ENCODE measurements around the gene APPBP2.
"Not testable (repeated sequence)": the region's sequence is repeated elsewhere in the genome, so short reads cannot be mapped to it uniquely, and the experiment has no call there.

The APPBP2 gene

GRCh38 chr17:60525685-60526514 is at the start of gene APPBP2:
Gene APPBP2, minus strand, starts transcription at chr17:60526242. Its CDS starts 311 bp downstream, at chr17:60525931.
- H3K27me3 Mint-ChIP-seq: peaks cover 2% of the 10 kb centered on the region
- peak within 1 kb of the TSS; percentile 98 for H3K27ac Mint-ChIP-seq
- H3K4me3 Mint-ChIP-seq: peak within 1 kb of the TSS; percentile 99
- peaks cover under 1% of the 10 kb centered on the region for H3K36me3 Mint-ChIP-seq
- no peaks in the 10 kb centered on the region for H3K9me3 Mint-ChIP-seq (ENCODE audit: low read depth)
- peaks cover 47% of the 10 kb centered on the region for H3K4me1 Mint-ChIP-seq (ENCODE audit: low read depth)

- H3K9me3 Mint-ChIP-seq (ENCODE audit: low read depth): no peaks in the 10 kb centered on the region
- H3K4me1 Mint-ChIP-seq (ENCODE audit: low read depth): peaks cover 5% of the 10 kb centered on the region
- H3K27me3 Mint-ChIP-seq: peaks cover 2% of the 10 kb centered on the region
- no peak overlapping the region for H3K27ac Mint-ChIP-seq
- H3K36me3 Mint-ChIP-seq: no peaks in the 10 kb centered on the region
- no peak overlapping the region for H3K4me3 Mint-ChIP-seq
Observed at GRCh38 chr17:60573236-60574051, 47.4 kb upstream of the APPBP2 start.

- H3K4me1 Mint-ChIP-seq (ENCODE audit: low read depth): no peaks in the 10 kb centered on the region
- H3K4me3 Mint-ChIP-seq: no peak overlapping the region
- peaks cover 2% of the 10 kb centered on the region for H3K27me3 Mint-ChIP-seq
- no peak overlapping the region for H3K27ac Mint-ChIP-seq
- H3K9me3 Mint-ChIP-seq (ENCODE audit: low read depth): no peaks in the 10 kb centered on the region
- H3K36me3 Mint-ChIP-seq: no peaks in the 10 kb centered on the region
Observed at GRCh38 chr17:60565233-60565632, 39.2 kb upstream of the APPBP2 start.

- no peak overlapping the region for H3K4me3 Mint-ChIP-seq
- no peak overlapping the region for H3K27ac Mint-ChIP-seq
- H3K36me3 Mint-ChIP-seq: no peaks in the 10 kb centered on the region
- H3K4me1 Mint-ChIP-seq (ENCODE audit: low read depth): no peaks in the 10 kb centered on the region
- no peaks in the 10 kb centered on the region for H3K9me3 Mint-ChIP-seq (ENCODE audit: low read depth)
- no peaks in the 10 kb centered on the region for H3K27me3 Mint-ChIP-seq
Observed at GRCh38 chr17:60563743-60564142, 37.7 kb upstream of the APPBP2 start.

- Mint-ChIP-seq H3K36me3 (peaks cover 2% of the 10 kb centered on the region), H3K9me3 (ENCODE audit: low read depth) (no peaks in the 10 kb centered on the region), H3K4me1 (ENCODE audit: low read depth) (no peaks in the 10 kb centered on the region), H3K27me3 (no peaks in the 10 kb centered on the region), H3K27ac (no peak overlapping the region), H3K4me3 (no peak overlapping the region)
Observed at GRCh38 chr17:60562421-60562820, 36.4 kb upstream of the APPBP2 start.

- Mint-ChIP-seq H3K4me3 (no peak overlapping the region), H3K9me3 (ENCODE audit: low read depth) (no peaks in the 10 kb centered on the region), H3K4me1 (ENCODE audit: low read depth) (no peaks in the 10 kb centered on the region), H3K27ac (no peak overlapping the region), H3K27me3 (no peaks in the 10 kb centered on the region), H3K36me3 (peaks cover 4% of the 10 kb centered on the region)
Observed at GRCh38 chr17:60560860-60561257, 34.8 kb upstream of the APPBP2 start.

GRCh38 chr17:60559995-60560859 is 34.2 kb upstream of the APPBP2 start:
- H3K27ac Mint-ChIP-seq: no peak overlapping the region
- H3K27me3 Mint-ChIP-seq: no peaks in the 10 kb centered on the region
- H3K36me3 Mint-ChIP-seq: peaks cover 4% of the 10 kb centered on the region
- no peaks in the 10 kb centered on the region for H3K9me3 Mint-ChIP-seq (ENCODE audit: low read depth)
- H3K4me1 Mint-ChIP-seq (ENCODE audit: low read depth): no peaks in the 10 kb centered on the region
- H3K4me3 Mint-ChIP-seq: no peak overlapping the region

- Mint-ChIP-seq H3K4me3 (no peak overlapping the region), H3K27ac (no peak overlapping the region), H3K4me1 (ENCODE audit: low read depth) (no peaks in the 10 kb centered on the region), H3K36me3 (peaks cover 4% of the 10 kb centered on the region), H3K27me3 (no peaks in the 10 kb centered on the region), H3K9me3 (ENCODE audit: low read depth) (no peaks in the 10 kb centered on the region)
Observed at GRCh38 chr17:60559659-60559994, 33.6 kb upstream of the APPBP2 start.

- Mint-ChIP-seq H3K27ac (no peak overlapping the region), H3K4me1 (ENCODE audit: low read depth) (no peaks in the 10 kb centered on the region), H3K27me3 (no peaks in the 10 kb centered on the region), H3K9me3 (ENCODE audit: low read depth) (no peaks in the 10 kb centered on the region), H3K36me3 (peaks cover 4% of the 10 kb centered on the region), H3K4me3 (no peak overlapping the region)
Observed at GRCh38 chr17:60557805-60558204, 31.8 kb upstream of the APPBP2 start.

GRCh38 chr17:60555786-60556185 is 29.7 kb upstream of the APPBP2 start:
- Mint-ChIP-seq H3K9me3 (ENCODE audit: low read depth) (no peaks in the 10 kb centered on the region), H3K4me1 (ENCODE audit: low read depth) (no peaks in the 10 kb centered on the region), H3K36me3 (peaks cover 4% of the 10 kb centered on the region), H3K27ac (no peak overlapping the region), H3K27me3 (no peaks in the 10 kb centered on the region), H3K4me3 (no peak overlapping the region)

- H3K36me3 Mint-ChIP-seq: peaks cover 4% of the 10 kb centered on the region
- no peak overlapping the region for H3K27ac Mint-ChIP-seq
- no peak overlapping the region for H3K4me3 Mint-ChIP-seq
- no peaks in the 10 kb centered on the region for H3K27me3 Mint-ChIP-seq
- H3K4me1 Mint-ChIP-seq (ENCODE audit: low read depth): no peaks in the 10 kb centered on the region
- H3K9me3 Mint-ChIP-seq (ENCODE audit: low read depth): no peaks in the 10 kb centered on the region
Observed at GRCh38 chr17:60554377-60554788, 28.3 kb upstream of the APPBP2 start.

- H3K4me3 Mint-ChIP-seq; H3K4me1 Mint-ChIP-seq (ENCODE audit: low read depth); H3K27ac Mint-ChIP-seq; H3K27me3 Mint-ChIP-seq; H3K9me3 Mint-ChIP-seq (ENCODE audit: low read depth); H3K36me3 Mint-ChIP-seq: not testable (repeated sequence)
Observed at GRCh38 chr17:60552255-60552654, 26.2 kb upstream of the APPBP2 start.

GRCh38 chr17:60548990-60549389 is 22.9 kb upstream of the APPBP2 start:
- Mint-ChIP-seq H3K27ac (no peak overlapping the region), H3K4me3 (no peak overlapping the region), H3K4me1 (ENCODE audit: low read depth) (no peaks in the 10 kb centered on the region), H3K27me3 (no peaks in the 10 kb centered on the region), H3K36me3 (no peaks in the 10 kb centered on the region), H3K9me3 (ENCODE audit: low read depth) (no peaks in the 10 kb centered on the region)

- Mint-ChIP-seq H3K9me3 (ENCODE audit: low read depth) (no peaks in the 10 kb centered on the region), H3K4me1 (ENCODE audit: low read depth) (no peaks in the 10 kb centered on the region), H3K27ac (no peak overlapping the region), H3K4me3 (no peak overlapping the region), H3K27me3 (no peaks in the 10 kb centered on the region), H3K36me3 (no peaks in the 10 kb centered on the region)
Observed at GRCh38 chr17:60545465-60546191, 19.6 kb upstream of the APPBP2 start.

All from activated naive CD8-positive, alpha-beta T cell (primary cell).